Brain microvascular endothelial cell (primary cell): ENCODE data around the gene SLC22A1.
A peak's percentile ranks its signal among the peaks of the same experiment; 100 is the strongest.

Experiments
- DNase-seq: peaks from one replicate; pipeline ENCODE4 v3.0.0-alpha.2; 2020
- H3K27ac ChIP-seq: fragments of 250-450 bp; sonication (Bioruptor Pico); 2 replicates; pipeline ENCODE4 v1.5.1; 2020; ENCODE audit warnings: mild to moderate bottlenecking, moderate library complexity
- H3K27me3 ChIP-seq: fragments of 250-450 bp; sonication (Bioruptor Pico); replicated peaks from 2 replicates; pipeline ENCODE4 v1.5.1; 2020; ENCODE audit warnings: mild to moderate bottlenecking
- H3K36me3 ChIP-seq: fragments of 250-450 bp; sonication (Bioruptor Pico); replicated peaks from 2 replicates; pipeline ENCODE4 v1.5.1; 2020; ENCODE audit warnings: mild to moderate bottlenecking
- H3K4me3 ChIP-seq: 2 replicates; pipeline ENCODE4 v1.5.1; 2011; ENCODE audit warnings: low read depth, mild to moderate bottlenecking, control low read depth, low read length, moderate library complexity
- in situ Hi-C: cut with HindIII; loops from 2 replicates; pipeline ENCODE4 v1.10.0; 2017; ENCODE audit warnings: low sequenced_read_pairs, low pct_ligation_motif_present
- TF ChIP-seq, protein P1 (sequence below): IDR thresholded peaks from 2 replicates; pipeline ENCODE4 v1.5.1; 2011; ENCODE audit warnings: low read depth, mild to moderate bottlenecking, moderate library complexity, low read length, control low read depth, inconsistent platforms; ENCODE audit errors: missing control alignments

The SLC22A1 gene

DNA sequence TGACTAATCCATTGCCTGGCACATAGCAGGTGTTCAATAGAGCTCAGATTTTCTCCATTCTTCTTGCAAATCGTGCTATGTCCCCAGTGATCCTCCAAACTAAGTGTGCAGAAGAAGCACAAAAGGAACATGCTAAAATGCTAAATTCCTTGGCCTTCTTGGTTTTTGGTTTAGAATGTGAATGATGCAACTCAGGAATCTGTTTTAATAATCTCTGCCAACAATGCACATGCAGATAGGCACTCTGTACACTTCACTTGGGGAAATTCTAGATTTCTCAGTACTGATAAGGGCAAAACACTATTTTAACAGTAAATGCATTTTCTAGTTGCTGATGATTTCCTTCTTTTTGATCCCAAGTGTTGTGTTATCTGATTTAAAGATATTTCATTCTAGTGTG lies 35.2 kb downstream of the SLC22A1 start:
- DNase-seq: no peak
- in situ Hi-C loops: no loop called here
- no peaks in the 10 kb centered on the region for H3K36me3 ChIP-seq
- H3K27me3 ChIP-seq: no peaks in the 10 kb centered on the region
- TF ChIP-seq, protein P1, sequence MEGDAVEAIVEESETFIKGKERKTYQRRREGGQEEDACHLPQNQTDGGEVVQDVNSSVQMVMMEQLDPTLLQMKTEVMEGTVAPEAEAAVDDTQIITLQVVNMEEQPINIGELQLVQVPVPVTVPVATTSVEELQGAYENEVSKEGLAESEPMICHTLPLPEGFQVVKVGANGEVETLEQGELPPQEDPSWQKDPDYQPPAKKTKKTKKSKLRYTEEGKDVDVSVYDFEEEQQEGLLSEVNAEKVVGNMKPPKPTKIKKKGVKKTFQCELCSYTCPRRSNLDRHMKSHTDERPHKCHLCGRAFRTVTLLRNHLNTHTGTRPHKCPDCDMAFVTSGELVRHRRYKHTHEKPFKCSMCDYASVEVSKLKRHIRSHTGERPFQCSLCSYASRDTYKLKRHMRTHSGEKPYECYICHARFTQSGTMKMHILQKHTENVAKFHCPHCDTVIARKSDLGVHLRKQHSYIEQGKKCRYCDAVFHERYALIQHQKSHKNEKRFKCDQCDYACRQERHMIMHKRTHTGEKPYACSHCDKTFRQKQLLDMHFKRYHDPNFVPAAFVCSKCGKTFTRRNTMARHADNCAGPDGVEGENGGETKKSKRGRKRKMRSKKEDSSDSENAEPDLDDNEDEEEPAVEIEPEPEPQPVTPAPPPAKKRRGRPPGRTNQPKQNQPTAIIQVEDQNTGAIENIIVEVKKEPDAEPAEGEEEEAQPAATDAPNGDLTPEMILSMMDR: no peak
- H3K27ac ChIP-seq: no peak overlapping the region
- no peak overlapping the region for H3K4me3 ChIP-seq

DNA sequence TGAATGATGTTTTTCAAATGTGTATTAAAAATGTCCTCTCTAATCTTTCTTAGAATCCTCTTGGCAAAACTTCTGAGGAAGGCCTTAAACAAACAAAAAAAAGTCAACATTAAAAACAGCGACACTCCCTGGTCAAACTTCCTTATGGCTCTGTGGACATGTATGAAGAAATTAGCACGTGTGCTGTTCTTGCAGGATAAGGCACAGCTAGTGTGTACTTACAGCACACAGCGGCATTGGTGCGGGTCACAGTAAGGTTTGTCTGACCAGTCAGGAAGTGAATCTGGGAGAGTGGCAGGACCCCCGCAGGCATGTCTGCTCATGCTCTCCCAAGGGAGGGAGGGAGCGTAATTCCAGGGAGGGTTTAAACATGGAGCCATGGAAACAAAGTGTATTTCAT lies 38.8 kb downstream of the SLC22A1 start:
- H3K4me3 ChIP-seq: no peak overlapping the region
- no peaks in the 10 kb centered on the region for H3K27me3 ChIP-seq
- no peak overlapping the region for H3K27ac ChIP-seq
- no peaks in the 10 kb centered on the region for H3K36me3 ChIP-seq
- peak; percentile 44 for DNase-seq
- TF ChIP-seq, protein P1: peak; percentile 40
- in situ Hi-C loops: no loop called here

DNA sequence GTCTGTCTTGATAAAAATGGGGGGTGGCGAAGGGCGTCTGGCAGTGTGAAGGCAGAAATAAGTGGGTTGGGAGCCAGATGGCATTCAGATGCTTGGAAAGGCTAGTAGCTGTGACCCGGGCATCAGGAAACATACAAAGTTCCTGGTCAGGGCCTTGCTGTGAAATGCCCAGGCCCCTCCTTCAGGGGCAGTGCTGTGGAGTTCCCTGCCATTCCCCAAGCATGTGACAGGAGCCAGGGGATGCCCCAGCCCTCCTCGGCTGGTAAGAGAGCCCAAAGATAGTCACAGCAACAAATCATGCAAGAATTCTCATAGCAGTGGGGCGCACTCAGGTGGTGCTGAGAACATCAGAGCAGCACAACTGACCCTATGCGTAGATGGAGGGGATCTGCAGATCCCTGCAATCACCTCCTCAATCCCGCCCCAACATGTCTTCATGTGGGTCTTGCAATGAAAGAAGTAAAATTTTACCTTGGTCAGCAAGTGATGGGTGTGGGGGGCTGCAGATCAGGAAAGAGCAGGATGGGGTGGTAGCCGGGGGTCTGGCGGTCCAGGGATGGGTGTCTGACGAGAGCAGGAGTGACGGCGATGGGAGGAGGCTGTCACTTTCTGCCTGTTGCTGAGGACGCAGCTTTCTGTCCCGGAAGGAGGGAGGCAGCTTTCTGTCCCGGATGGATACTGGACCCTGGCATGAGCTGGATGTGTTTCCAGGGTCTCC lies 39.5 kb downstream of the SLC22A1 start:
- Histone ChIP-seq H3K4me3 (no peak overlapping the region), H3K36me3 (no peaks in the 10 kb centered on the region), H3K27ac (no peak overlapping the region), H3K27me3 (no peaks in the 10 kb centered on the region)
- TF ChIP-seq, protein P1: no peak
- in situ Hi-C loops: no loop called here
- DNase-seq: no peak

DNA sequence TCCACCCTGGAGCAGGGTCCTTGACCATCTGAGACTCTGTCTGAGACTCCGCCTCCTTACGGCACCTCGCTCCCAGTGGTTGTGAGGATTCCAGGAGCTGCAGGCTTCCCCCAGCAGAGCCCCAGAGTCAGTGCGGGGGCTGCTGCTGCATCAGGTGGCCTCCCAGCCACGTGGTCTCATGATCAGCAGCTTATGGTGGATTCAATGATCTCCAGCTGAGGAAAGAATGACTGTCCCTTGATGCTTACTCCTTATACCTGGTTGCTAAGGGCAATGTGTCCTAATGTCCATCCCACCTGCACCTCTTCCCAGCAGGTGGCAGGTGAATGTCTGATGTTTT lies 40.0 kb downstream of the SLC22A1 start:
- DNase-seq: no peak
- no peaks in the 10 kb centered on the region for H3K27me3 ChIP-seq
- H3K27ac ChIP-seq: no peak overlapping the region
- H3K4me3 ChIP-seq: no peak overlapping the region
- TF ChIP-seq, protein P1: no peak
- no peaks in the 10 kb centered on the region for H3K36me3 ChIP-seq
- in situ Hi-C loops: no loop called here

DNA sequence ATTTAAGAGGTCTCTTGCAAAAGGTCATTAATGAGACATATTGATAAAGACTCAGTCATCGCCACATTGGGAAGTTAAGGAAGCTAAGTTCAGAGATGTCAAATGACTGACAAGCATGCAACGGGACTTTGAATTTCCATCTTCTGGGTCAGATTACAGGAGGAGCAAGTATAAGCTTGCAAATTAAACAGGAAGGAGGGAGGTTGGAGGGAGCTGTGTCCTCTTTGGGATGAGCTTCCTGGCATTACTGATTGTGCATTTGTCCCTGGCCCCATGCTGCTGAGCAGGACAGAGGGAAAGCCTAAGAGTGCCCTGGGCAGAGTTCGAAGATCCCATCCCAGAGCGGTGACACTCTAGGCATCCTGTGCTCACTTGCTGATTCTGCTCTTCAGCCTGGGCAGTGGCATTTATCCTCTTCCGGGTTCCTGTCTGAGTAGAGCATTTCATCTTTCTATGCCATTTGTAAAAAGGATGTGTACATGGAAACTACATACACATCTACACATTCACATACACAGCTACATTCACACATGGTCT lies 40.5 kb downstream of the SLC22A1 start:
- in situ Hi-C loops: no loop called here
- Histone ChIP-seq H3K27ac (no peak overlapping the region), H3K4me3 (no peak overlapping the region), H3K36me3 (no peaks in the 10 kb centered on the region), H3K27me3 (no peaks in the 10 kb centered on the region)
- DNase-seq: no peak
- TF ChIP-seq, protein P1: no peak

DNA sequence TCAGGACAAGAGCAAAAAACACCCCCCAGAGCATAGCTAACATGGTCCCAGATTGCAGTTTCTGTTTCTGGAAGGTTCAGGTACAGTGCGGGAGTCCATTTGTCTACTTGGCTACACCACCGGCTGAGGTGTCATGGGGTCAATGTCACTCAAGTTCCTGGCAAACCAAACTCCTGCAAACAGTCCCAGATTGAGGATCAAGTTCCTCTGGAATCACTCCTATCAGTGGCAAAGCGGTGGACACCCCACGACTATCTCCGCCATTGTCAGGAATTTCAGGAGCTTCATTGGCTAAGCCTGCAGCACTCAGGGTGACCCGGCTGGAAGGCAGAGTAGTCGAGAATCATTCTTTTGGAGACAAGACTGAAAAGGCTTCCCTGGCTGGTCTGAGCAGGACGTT lies 41.8 kb downstream of the SLC22A1 start:
- H3K36me3 ChIP-seq: no peaks in the 10 kb centered on the region
- H3K4me3 ChIP-seq: no peak overlapping the region
- DNase-seq: no peak
- in situ Hi-C loops: no loop called here
- H3K27me3 ChIP-seq: no peaks in the 10 kb centered on the region
- no peak overlapping the region for H3K27ac ChIP-seq
- TF ChIP-seq, protein P1: no peak
